NT2/D1 (cell line): ENCODE results near the gene OSM.

ENCODE experiments used
- DNase-seq: peaks from one replicate; pipeline ENCODE4 v3.0.0-alpha.2; 2011; ENCODE audit warnings: low read depth, low spot score
- H3K27me3 ChIP-seq: 2 replicates; pipeline ENCODE4 v1.6.0; 2011; ENCODE audit warnings: mild to moderate bottlenecking; ENCODE audit not compliant: insufficient read length, insufficient read depth
- H3K36me3 ChIP-seq: 2 replicates; pipeline ENCODE4 v1.6.1; 2011; ENCODE audit warnings: mild to moderate bottlenecking, low read length, mixed read lengths; ENCODE audit not compliant: insufficient read depth, insufficient read length
- H3K4me1 ChIP-seq: 2 replicates; pipeline ENCODE4 v1.5.1; 2011; ENCODE audit not compliant: insufficient read depth, insufficient read length
- H3K4me3 ChIP-seq: 2 replicates; pipeline ENCODE4 v1.5.1; 2011; ENCODE audit warnings: low read depth; ENCODE audit not compliant: insufficient read length
- H3K9ac ChIP-seq: 2 replicates; pipeline ENCODE4 v1.6.0; 2011; ENCODE audit warnings: low read depth; ENCODE audit not compliant: insufficient read length
- H3K9me3 ChIP-seq: 2 replicates; pipeline ENCODE4 v1.5.1; 2011; ENCODE audit warnings: mild to moderate bottlenecking, low read length; ENCODE audit not compliant: insufficient read depth
- SUZ12 ChIP-seq: IDR thresholded peaks from 2 replicates; pipeline ENCODE4 v1.6.1; 2011; ENCODE audit not compliant: insufficient read length, insufficient read depth; ENCODE audit errors: extremely low read depth
- YY1 ChIP-seq: IDR thresholded peaks from 2 replicates; pipeline ENCODE4 v1.6.1; 2011; ENCODE audit not compliant: insufficient read length, insufficient read depth
- ZNF274 ChIP-seq: IDR thresholded peaks from 2 replicates; pipeline ENCODE4 v1.6.1; 2011; ENCODE audit warnings: mild to moderate bottlenecking, low read depth, low read length

The OSM gene

GRCh38 chr22:30282616-30283046 lies 16.0 kb upstream of the OSM start:
- DNase-seq, result no peak
- Histone ChIP-seq H3K4me3 (no peak overlapping the region), H3K9ac (no peak overlapping the region), H3K9me3 (no peaks in the 10 kb centered on the region), H3K4me1 (peaks cover 14% of the 10 kb centered on the region), H3K36me3 (peaks cover 25% of the 10 kb centered on the region), H3K27me3 (no peaks in the 10 kb centered on the region)
- TF ChIP-seq YY1, result no peak
- no peak for TF ChIP-seq ZNF274
- no peak for TF ChIP-seq SUZ12

- no peak for TF ChIP-seq ZNF274
- TF ChIP-seq YY1, result no peak
- TF ChIP-seq SUZ12, result no peak
- Histone ChIP-seq H3K9ac (no peak overlapping the region), H3K4me3 (no peak overlapping the region)
Observed at GRCh38 chr22:30280505-30280904, 13.9 kb upstream of the OSM start.

DNA sequence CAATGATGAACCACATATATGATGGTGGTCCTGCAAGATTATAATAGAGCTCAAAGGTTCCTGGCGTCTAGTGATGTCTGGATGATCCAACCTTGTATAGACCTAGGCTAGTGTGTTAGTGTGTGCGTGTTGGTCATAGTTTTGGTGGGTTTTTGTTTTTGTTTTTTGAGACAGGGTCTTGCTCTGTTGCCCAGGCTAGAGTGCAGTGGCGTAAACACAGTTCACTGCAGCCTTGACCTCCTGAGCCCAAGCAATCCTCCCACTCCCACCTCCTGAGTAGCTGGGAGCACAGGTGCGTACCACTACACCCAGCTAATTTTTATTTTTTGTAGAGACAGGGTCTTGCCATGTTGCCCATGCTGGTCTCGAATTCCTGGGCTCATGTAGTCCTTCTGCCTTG lies 13.3 kb upstream of the OSM start:
- no peak overlapping the region for H3K9ac ChIP-seq
- DNase-seq, result no peak
- no peak overlapping the region for H3K4me3 ChIP-seq
- H3K36me3 ChIP-seq, result peaks cover 5% of the 10 kb centered on the region
- H3K4me1 ChIP-seq, result peaks cover 11% of the 10 kb centered on the region
- TF ChIP-seq YY1, result no peak
- no peaks in the 10 kb centered on the region for H3K9me3 ChIP-seq
- no peaks in the 10 kb centered on the region for H3K27me3 ChIP-seq

More at GRCh38 chr22:30280505-30280904, 13.9 kb upstream of the OSM start:
- Histone ChIP-seq H3K4me1 (peaks cover 11% of the 10 kb centered on the region), H3K27me3 (no peaks in the 10 kb centered on the region), H3K9me3 (no peaks in the 10 kb centered on the region), H3K36me3 (peaks cover 10% of the 10 kb centered on the region)
- DNase-seq, result no peak

- TF ChIP-seq SUZ12, result no peak
Observed at GRCh38 chr22:30279046-30279788, 12.6 kb upstream of the OSM start.

DNA sequence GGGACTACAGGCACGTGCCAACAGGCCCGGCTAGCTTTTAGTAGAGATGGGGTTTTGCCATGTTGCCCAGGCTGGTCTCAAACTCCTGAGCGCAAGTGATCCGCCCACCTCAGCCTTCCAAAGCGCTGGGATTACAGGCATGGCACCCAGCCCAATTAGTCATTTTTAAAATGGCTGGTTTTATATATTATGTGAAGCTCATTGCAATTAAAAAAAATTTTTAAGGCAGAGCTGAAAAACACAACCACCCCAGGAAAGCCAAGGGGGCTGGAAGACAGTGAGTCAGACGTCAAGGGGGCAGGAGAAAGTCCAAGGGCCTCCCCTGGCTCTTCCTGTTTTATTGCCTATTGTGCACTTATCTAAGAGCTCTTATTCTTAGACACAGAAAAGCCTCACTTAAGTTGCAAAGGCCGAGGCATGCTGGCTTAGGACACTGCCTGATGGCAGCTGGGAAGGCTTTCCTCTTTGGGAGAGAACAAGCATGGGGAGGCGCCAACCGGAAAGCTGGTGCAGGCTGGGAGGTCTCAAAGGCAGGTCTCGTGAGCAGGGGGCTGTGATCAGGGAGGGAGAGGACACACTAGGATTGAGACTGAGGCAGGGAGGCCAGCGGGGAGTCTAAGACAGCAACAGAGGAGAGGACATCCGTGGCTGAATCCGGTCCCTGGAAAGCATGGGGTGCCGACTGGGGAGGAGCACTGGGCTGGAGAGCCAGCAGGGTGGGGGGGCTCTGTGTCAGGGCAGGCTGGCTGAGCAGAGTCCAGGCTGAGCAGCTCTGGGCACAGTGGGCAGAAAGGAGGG lies 11.1 kb upstream of the OSM start:
- no peaks in the 10 kb centered on the region for H3K36me3 ChIP-seq
- TF ChIP-seq YY1, result no peak
- no peak for TF ChIP-seq ZNF274
- TF ChIP-seq SUZ12, result no peak
- H3K9ac ChIP-seq, result peak overlapping the region; percentile 32
- H3K27me3 ChIP-seq, result no peaks in the 10 kb centered on the region
- DNase-seq, result no peak
- no peak overlapping the region for H3K4me3 ChIP-seq
- no peaks in the 10 kb centered on the region for H3K9me3 ChIP-seq
- H3K4me1 ChIP-seq, result peaks cover 9% of the 10 kb centered on the region

More at GRCh38 chr22:30279046-30279788, 12.6 kb upstream of the OSM start:
- H3K9ac ChIP-seq, result no peak overlapping the region
- H3K36me3 ChIP-seq, result no peaks in the 10 kb centered on the region
- DNase-seq, result no peak
- H3K4me3 ChIP-seq, result no peak overlapping the region
- no peaks in the 10 kb centered on the region for H3K27me3 ChIP-seq
- no peaks in the 10 kb centered on the region for H3K9me3 ChIP-seq
- H3K4me1 ChIP-seq, result peaks cover 11% of the 10 kb centered on the region

DNA sequence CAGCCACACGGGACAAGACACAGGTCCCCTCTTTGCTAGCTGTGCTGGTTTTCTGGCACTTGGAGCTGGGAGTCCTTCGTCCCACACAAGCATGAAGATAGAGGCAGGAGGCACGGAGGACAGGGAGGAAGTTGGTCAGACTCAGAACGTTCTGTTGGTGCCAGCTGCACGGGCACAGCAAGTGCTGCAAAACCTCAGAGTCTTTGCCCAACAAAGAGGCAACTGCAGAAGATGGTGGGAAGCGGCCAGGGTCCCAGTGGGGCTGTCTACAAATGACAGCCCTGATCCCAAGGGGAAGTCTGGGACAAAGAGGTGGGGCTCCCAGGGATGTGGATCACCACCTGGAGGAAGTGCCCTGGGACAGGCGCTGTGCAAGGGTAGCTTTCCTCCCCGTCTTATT lies 9.4 kb upstream of the OSM start:
- no peak for TF ChIP-seq YY1
- TF ChIP-seq SUZ12, result no peak
- TF ChIP-seq ZNF274, result no peak
- DNase-seq, result no peak
- Histone ChIP-seq H3K4me3 (no peak overlapping the region), H3K27me3 (no peaks in the 10 kb centered on the region), H3K9me3 (no peaks in the 10 kb centered on the region), H3K4me1 (peaks cover 9% of the 10 kb centered on the region), H3K9ac (no peak overlapping the region), H3K36me3 (no peaks in the 10 kb centered on the region)

DNA sequence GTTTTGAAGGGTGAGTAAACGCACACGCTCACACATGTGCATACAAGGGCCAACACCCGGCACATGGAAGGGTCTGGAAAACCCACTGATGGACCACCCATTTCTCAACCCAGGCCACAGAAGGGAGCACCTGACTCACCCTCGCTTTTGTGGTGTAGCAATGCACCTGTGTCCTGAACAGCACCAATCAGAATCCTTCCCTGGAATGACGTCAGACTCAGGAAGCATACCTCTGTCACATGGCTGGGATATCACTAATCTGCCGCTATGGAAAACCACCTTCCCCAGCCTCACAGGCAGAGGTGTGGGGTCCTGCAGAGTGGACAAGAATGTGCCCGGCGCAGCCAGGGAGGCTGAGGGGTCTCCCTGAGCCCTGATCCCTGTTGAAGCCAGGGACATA lies 9.0 kb upstream of the OSM start:
- TF ChIP-seq ZNF274 (no peak), SUZ12 (no peak), YY1 (no peak)
- DNase-seq, result no peak
- Histone ChIP-seq H3K9me3 (no peaks in the 10 kb centered on the region), H3K4me1 (peaks cover 11% of the 10 kb centered on the region), H3K4me3 (no peak overlapping the region), H3K36me3 (no peaks in the 10 kb centered on the region), H3K9ac (no peak overlapping the region), H3K27me3 (no peaks in the 10 kb centered on the region)
